Esophagus muscularis mucosa (tissue), 4 donors: ENCODE data around the gene MMD.

ENCODE experiments used
- CTCF ChIP-seq, 3 experiments: fragments of 200-600 bp in 2 of 3; fragments of 450-650 bp in 1 of 3; sonication (generic) in 2 of 3; IDR thresholded peaks; one replicate each; pipeline ENCODE4 v1.5.1; 2017 to 2019; ENCODE audit warnings: antibody characterized with exemption in 3 of 3, mild to moderate bottlenecking in 2 of 3, moderate library complexity in 1 of 3
- EP300 ChIP-seq: sonication (generic); formaldehyde crosslinking; IDR thresholded peaks from one replicate; pipeline ENCODE4 v1.6.1; 2017; ENCODE audit warnings: antibody characterized with exemption
- POLR2A ChIP-seq: fragments of 450-650 bp; IDR thresholded peaks from one replicate; pipeline ENCODE4 v1.6.1; 2017; ENCODE audit warnings: antibody characterized with exemption, moderate library complexity, mild to moderate bottlenecking, low read depth
- POLR2AphosphoS5 ChIP-seq, 2 donors: sonication (generic); formaldehyde crosslinking; IDR thresholded peaks; one replicate each; pipeline ENCODE4 v1.6.1; 2017; ENCODE audit warnings: antibody characterized with exemption in 2 of 2

- no peak for TF ChIP-seq POLR2A
- TF ChIP-seq CTCF (IDR thresholded peaks at IDR 0.05): no peak
- TF ChIP-seq POLR2AphosphoS5 (IDR thresholded peaks at IDR 0.05): peak in 1 of 2 donors; percentile 20
- no peak for TF ChIP-seq EP300
These were observed 5.4 kb upstream of the MMD start for GRCh38 chr17:55426851-55427586.
